SK-N-SH (cell line): Measurements from ENCODE around the gene TMX1. TPM values are rescaled to one million over a fixed set of nuclear protein-coding genes. Genes with fewer than 3 reads are reported as not detected.

Experiments
- CTCF ChIA-PET: fragments of 300-600, 350-600 bp; formaldehyde crosslinking; extraction: SDS; loops from one replicate; lab custom pipeline; 2021; lab: Yijun Ruan, JAX
- POLR2A ChIA-PET: fragments of 350-600 bp; sonication (Branson Sonifier 250); formaldehyde crosslinking; extraction: SDS; loops from one replicate; lab custom pipeline; 2020; ENCODE audit warnings: antibody characterized with exemption, inconsistent platforms; lab: Yijun Ruan, JAX
- DNase-seq: peaks from one replicate; pipeline ENCODE4 v3.0.0; 2012
- H2AFZ ChIP-seq: fragments of 200-600 bp; sonication (generic); 2 replicates; pipeline ENCODE4 v1.8.1; 2016; ENCODE audit warnings: antibody characterized with exemption, mild to moderate bottlenecking, low read depth
- H3F3A ChIP-seq: fragments of 200-600 bp; sonication (generic); replicated peaks from 2 replicates; pipeline ENCODE3; 2016; ENCODE audit warnings: antibody characterized with exemption, mild to moderate bottlenecking; ENCODE audit not compliant: insufficient read depth
- H3K27ac ChIP-seq, 2 experiments: fragments of 200-500 bp in 1 of 2; fragments of 200-600 bp in 1 of 2; sonication (Bioruptor generic) in 1 of 2; sonication (generic), shearing (Covaris generic) in 1 of 2; 2 replicates each; pipeline versions ENCODE4 v1.5.1 to v1.6.1; 2014 to 2016; ENCODE audit warnings: low read depth in 2 of 2, inconsistent platforms in 1 of 2, low read length in 1 of 2, mild to moderate bottlenecking in 1 of 2, mixed read lengths in 1 of 2
- H3K27me3 ChIP-seq: fragments of 200-600 bp; sonication (generic), shearing (Covaris generic); 2 replicates; pipeline ENCODE4 v1.6.1; 2016; ENCODE audit warnings: mixed run types; ENCODE audit not compliant: insufficient read depth
- H3K36me3 ChIP-seq, 2 experiments: fragments of 200-500 bp in 1 of 2; fragments of 200-600 bp in 1 of 2; sonication (Bioruptor generic) in 1 of 2; sonication (generic) in 1 of 2; replicated peaks in 1 of 2; 2 replicates each; pipeline versions ENCODE3 to v1.5.1; 2014 to 2016; ENCODE audit warnings: low read length in 1 of 2, mild to moderate bottlenecking in 1 of 2; ENCODE audit not compliant: insufficient read depth in 2 of 2, control insufficient read depth in 1 of 2
- H3K4me1 ChIP-seq, 2 experiments: fragments of 200-500 bp in 1 of 2; fragments of 200-600 bp in 1 of 2; sonication (Bioruptor generic) in 1 of 2; sonication (generic), shearing (Covaris generic) in 1 of 2; 2 replicates each; pipeline versions ENCODE4 v1.5.1 to v1.6.1; 2014 to 2016; ENCODE audit warnings: low read depth in 1 of 2, low read length in 1 of 2, mixed run types in 1 of 2; ENCODE audit not compliant: insufficient read depth in 2 of 2, control insufficient read depth in 1 of 2
- H3K4me2 ChIP-seq: fragments of 200-600 bp; sonication (generic), shearing (Covaris generic); 2 replicates; pipeline ENCODE4 v1.6.1; 2017; ENCODE audit warnings: mixed run types
- H3K4me3 ChIP-seq, 2 experiments: fragments of 200-500 bp in 1 of 2; fragments of 200-600 bp in 1 of 2; sonication (Bioruptor generic) in 1 of 2; sonication (generic), shearing (Covaris generic) in 1 of 2; 2 replicates each; pipeline versions ENCODE4 v1.5.1 to v1.8.1; 2014 to 2016; ENCODE audit warnings: low read depth in 2 of 2, inconsistent platforms in 1 of 2, low read length in 1 of 2, mild to moderate bottlenecking in 1 of 2, mixed read lengths in 1 of 2, moderate library complexity in 1 of 2
- H3K79me2 ChIP-seq: fragments of 200-600 bp; sonication (generic); 2 replicates; pipeline ENCODE4 v1.8.1; 2017; ENCODE audit warnings: mild to moderate bottlenecking; ENCODE audit not compliant: insufficient read depth
- H3K9ac ChIP-seq: fragments of 200-600 bp; sonication (generic); 2 replicates; pipeline ENCODE4 v1.6.1; 2017; ENCODE audit warnings: mixed run types
- H3K9me2 ChIP-seq: fragments of 200-600 bp; sonication (generic); 2 replicates; pipeline ENCODE4 v1.6.1; 2017; ENCODE audit warnings: mixed run types
- H3K9me3 ChIP-seq: fragments of 200-600 bp; sonication (generic); 2 replicates; pipeline ENCODE4 v1.6.1; 2017; ENCODE audit warnings: mixed run types, mild to moderate bottlenecking, moderate library complexity
- H4K20me1 ChIP-seq: fragments of 200-600 bp; sonication (generic); 2 replicates; pipeline ENCODE4 v1.6.1; 2017; ENCODE audit warnings: mild to moderate bottlenecking, mixed run types; ENCODE audit not compliant: insufficient read depth
- CTCF ChIP-seq: fragments of 200-600 bp; sonication (generic); IDR thresholded peaks from 2 replicates; pipeline ENCODE4 v1.6.1; 2017; ENCODE audit warnings: antibody characterized with exemption, mild to moderate bottlenecking, moderate library complexity
- ELF1 ChIP-seq: IDR thresholded peaks from 2 replicates; pipeline ENCODE4 v1.4.0; 2012
- EP300 ChIP-seq, 2 experiments: IDR thresholded peaks; 2 replicates each; pipeline versions ENCODE4 v1.4.0 to v1.6.1; 2012; ENCODE audit warnings: borderline replicate concordance in 1 of 2, low read depth in 1 of 2, low read length in 1 of 2
- FOSL2 ChIP-seq: IDR thresholded peaks from 2 replicates; pipeline ENCODE4 v1.4.0; 2012; ENCODE audit warnings: low read depth, mild to moderate bottlenecking, moderate library complexity, borderline replicate concordance
- FOXM1 ChIP-seq: IDR thresholded peaks from 2 replicates; pipeline ENCODE4 v1.4.0; 2012; ENCODE audit warnings: low read depth, mild to moderate bottlenecking
- GATA2 ChIP-seq: sonication (generic); formaldehyde crosslinking; IDR thresholded peaks from 2 replicates; pipeline ENCODE4 v1.5.0; 2020; ENCODE audit warnings: mild to moderate bottlenecking, missing genetic modification reagents
- IRF3 ChIP-seq: fragments of 150-350 bp; IDR thresholded peaks from 2 replicates; pipeline ENCODE4 v1.6.1; 2016; ENCODE audit warnings: mild to moderate bottlenecking, low read depth, low read length
- JUND ChIP-seq: IDR thresholded peaks from 2 replicates; pipeline ENCODE4 v1.4.0; 2012
- MEF2A ChIP-seq: IDR thresholded peaks from 2 replicates; pipeline ENCODE4 v1.4.0; 2012; ENCODE audit warnings: low read depth, borderline replicate concordance
- MXI1 ChIP-seq: IDR thresholded peaks from 2 replicates; pipeline ENCODE4 v1.6.1; 2012; ENCODE audit warnings: mild to moderate bottlenecking, low read depth, low read length, improper control_type of control experiment
- NFIC ChIP-seq: IDR thresholded peaks from 2 replicates; pipeline ENCODE4 v1.4.0; 2012; ENCODE audit warnings: borderline replicate concordance
- PBX3 ChIP-seq: IDR thresholded peaks from 2 replicates; pipeline ENCODE4; 2012
- POLR2AphosphoS5 ChIP-seq: IDR thresholded peaks from 2 replicates; pipeline ENCODE4 v1.6.1; 2012; ENCODE audit warnings: low read depth, low read length
- RCOR1 ChIP-seq: fragments of 150-350 bp; IDR thresholded peaks from 2 replicates; pipeline ENCODE4 v1.6.1; 2017; ENCODE audit warnings: antibody characterized with exemption, low read length
- TAF1 ChIP-seq: IDR thresholded peaks from 2 replicates; pipeline ENCODE4 v1.6.1; 2012; ENCODE audit warnings: low read depth, mild to moderate bottlenecking, low read length, moderate library complexity, borderline replicate concordance
- TCF12 ChIP-seq: IDR thresholded peaks from 2 replicates; pipeline ENCODE4 v1.4.0; 2012
- TEAD4 ChIP-seq: IDR thresholded peaks from 2 replicates; pipeline ENCODE4 v1.4.0; 2012; ENCODE audit warnings: mild to moderate bottlenecking, borderline replicate concordance; ENCODE audit not compliant: insufficient read depth
- polyA plus RNA-seq, 3 experiments: library from polyadenylated mRNA; depleted of rRNA; stranded (reverse); fragments of >200 nt; gene quantifications; 2 replicates each; pipeline ENCODE4 v1.2.3, GENCODE V29; 2012

Gene TMX1
- polyA plus RNA-seq, 1 of the 3 experiments (the other 2 are of a cell fraction) = 16.1 TPM

- H3K9me3 ChIP-seq = no peaks in the 10 kb centered on the region
- TF ChIP-seq TEAD4 (no peak), MXI1 (no peak), TCF12 (no peak), NFIC (no peak), RCOR1 (no peak), JUND (no peak), IRF3 (no peak), MEF2A (no peak), POLR2AphosphoS5 (no peak), ELF1 (no peak), GATA2 (no peak), CTCF (no peak), FOXM1 (no peak), EP300 (IDR thresholded peaks at IDR 0.05; ENCODE audit: borderline replicate concordance in 1 of 2, low read depth in 1 of 2, low read length in 1 of 2) (no peak), FOSL2 (no peak), TAF1 (no peak), PBX3 (no peak)
- peaks cover 14% of the 10 kb centered on the region for H3F3A ChIP-seq
- no peaks in the 10 kb centered on the region for H3K4me1 ChIP-seq
- no peaks in the 10 kb centered on the region for H3K79me2 ChIP-seq
- peaks cover 83 to 87% of the 10 kb centered on the region in 2 experiments for H3K36me3 ChIP-seq
- ChIA-PET POLR2A (no interaction called here), CTCF (no interaction called here)
- H4K20me1 ChIP-seq = no peaks in the 10 kb centered on the region
- no peaks in the 10 kb centered on the region for H3K9me2 ChIP-seq
- H2AFZ ChIP-seq = no peak overlapping the region
- no peak overlapping the region for H3K27ac ChIP-seq
- H3K4me2 ChIP-seq = no peak overlapping the region
- no peaks in the 10 kb centered on the region for H3K27me3 ChIP-seq
- no peak overlapping the region for H3K9ac ChIP-seq
- no peak overlapping the region for H3K4me3 ChIP-seq
- DNase-seq = no peak
These were observed 13.8 kb downstream of the TMX1 start for GRCh38 chr14:51253880-51254279.
